Cardiac fibroblast (primary cell): ENCODE results near the gene ADAM19.
"Not testable (repeated sequence)": the region's sequence is repeated elsewhere in the genome, so short reads cannot be mapped to it uniquely, and the experiment has no call there.

Experiments used
- DNase-seq, 2 donors: peaks; one replicate each; pipeline versions ENCODE4 v3.0.0 to v3.0.0-alpha.2; 2010; ENCODE audit warnings: low read depth in 2 of 2
- H3K4me3 ChIP-seq, 2 donors: replicated peaks in 1 of 2; 1 replicate in 1 of 2; 2 replicates in 1 of 2; pipeline ENCODE4 v1.5.1; 2011; ENCODE audit warnings: low read depth in 2 of 2, low read length in 2 of 2, mild to moderate bottlenecking in 2 of 2, moderate library complexity in 1 of 2
- CTCF ChIP-seq: IDR thresholded peaks from one replicate; pipeline ENCODE4 v1.5.1; 2011; ENCODE audit warnings: low read depth, mild to moderate bottlenecking, low read length, inconsistent platforms

Gene ADAM19

GRCh38 chr5:157487358-157487757, 88.2 kb downstream of the ADAM19 start:
- DNase-seq: no peak
- no peak overlapping the region for H3K4me3 ChIP-seq
- no peak for TF ChIP-seq CTCF

GRCh38 chr5:157486861-157487260, 88.7 kb downstream of the ADAM19 start:
- no peak overlapping the region for H3K4me3 ChIP-seq
- no peak for TF ChIP-seq CTCF
- DNase-seq: no peak

GRCh38 chr5:157486221-157486681, 89.3 kb downstream of the ADAM19 start:
- no peak for DNase-seq
- no peak overlapping the region for H3K4me3 ChIP-seq
- TF ChIP-seq CTCF: no peak

GRCh38 chr5:157485811-157486210, 89.8 kb downstream of the ADAM19 start:
- DNase-seq: no peak
- TF ChIP-seq CTCF: no peak
- no peak overlapping the region for H3K4me3 ChIP-seq

- no peak for TF ChIP-seq CTCF
- DNase-seq: no peak
- H3K4me3 ChIP-seq: no peak overlapping the region
Measured at GRCh38 chr5:157485340-157485739, 90.2 kb downstream of the ADAM19 start.

GRCh38 chr5:157484768-157485167, 90.8 kb downstream of the ADAM19 start:
- DNase-seq: peak; percentile 27 to 64
- no peak overlapping the region for H3K4me3 ChIP-seq
- no peak for TF ChIP-seq CTCF

GRCh38 chr5:157482702-157483101, 92.9 kb downstream of the ADAM19 start:
- not testable (repeated sequence) for H3K4me3 ChIP-seq, DNase-seq
